ENCODE data around the gene MPL. TPM values are rescaled to one million over a fixed set of nuclear protein-coding genes. Genes with fewer than 3 reads are reported as not detected.

The MPL gene
- polyA plus RNA-seq, 1 donor (not counting 4 experiments of a cell fraction or from before 2014, with no cell fraction given), result not detected

DNA sequence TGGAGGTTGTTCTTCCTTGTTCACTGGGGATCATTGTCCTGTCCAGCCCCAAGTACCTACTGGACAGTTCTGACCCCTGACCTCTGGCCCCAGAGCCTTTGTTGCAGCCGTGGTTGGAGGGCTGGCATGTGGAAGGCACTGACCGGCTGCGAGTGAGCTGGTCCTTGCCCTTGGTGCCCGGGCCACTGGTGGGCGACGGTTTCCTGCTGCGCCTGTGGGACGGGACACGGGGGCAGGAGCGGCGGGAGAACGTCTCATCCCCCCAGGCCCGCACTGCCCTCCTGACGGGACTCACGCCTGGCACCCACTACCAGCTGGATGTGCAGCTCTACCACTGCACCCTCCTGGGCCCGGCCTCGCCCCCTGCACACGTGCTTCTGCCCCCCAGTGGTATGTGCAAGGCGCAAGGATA, 25.4 kb upstream of the MPL start:
- Histone ChIP-seq H4K20me1 (ENCODE audit: control insufficient read depth, extremely low read depth, insufficient read depth, low read length) (no peaks in the 10 kb centered on the region), H3K9me1 (ENCODE audit: control insufficient read depth, extremely low read depth, insufficient read depth, low read length) (no peaks in the 10 kb centered on the region), H3K27ac (ENCODE audit: control insufficient read depth, insufficient read depth, low read length) (no peak overlapping the region), H2AFZ (ENCODE audit: control insufficient read depth, low read length) (no peak overlapping the region), H3K4me2 (ENCODE audit: control insufficient read depth, extremely low read depth, insufficient read depth, low read depth, low read length) (no peak overlapping the region), H3K36me3 (ENCODE audit: control insufficient read depth in 2 of 2, extremely low read depth in 1 of 2, insufficient read depth in 2 of 2, low read length in 2 of 2) (no peaks in the 10 kb centered on the region), H3K9ac (ENCODE audit: control insufficient read depth, extremely low read depth, insufficient read depth, low read length) (no peak overlapping the region), H3K4me1 (ENCODE audit: control insufficient read depth, extremely low read depth, insufficient read depth, low read length) (no peaks in the 10 kb centered on the region), H3K4me3 (ENCODE audit: control insufficient read depth in 2 of 3, extremely low read depth in 1 of 3, insufficient read depth in 2 of 3, low read depth in 1 of 3, low read length in 3 of 3) (no peak overlapping the region), H3K79me2 (ENCODE audit: control insufficient read depth, insufficient read depth, low read length) (no peaks in the 10 kb centered on the region), H3K27me3 (ENCODE audit: control insufficient read depth, extremely low read depth, insufficient read depth, low read length) (peaks cover 4% of the 10 kb centered on the region), H3K9me3 (ENCODE audit: control insufficient read depth, low read depth, low read length) (no peaks in the 10 kb centered on the region)
- no peak for DNase-seq (ENCODE audit: low read depth, low spot score)
- TF ChIP-seq CTCF (optimal IDR thresholded peaks at IDR 0.05 in 1 of 3, IDR thresholded peaks at IDR 0.05 in 1 of 3, conservative IDR thresholded peaks at IDR 0.05 in 1 of 3; ENCODE audit: extremely low read depth in 1 of 3, insufficient read depth in 2 of 3, low read length in 3 of 3), result no peak
- no peak for TF ChIP-seq EZH2 (IDR thresholded peaks at IDR 0.05; ENCODE audit: low read length)
- dilution Hi-C loops (cut with MboI; ENCODE audit: extremely low pct_ligation_motif_present, low sequenced_read_pairs), result no loop called here
- no peak for FAIRE-seq

DNA sequence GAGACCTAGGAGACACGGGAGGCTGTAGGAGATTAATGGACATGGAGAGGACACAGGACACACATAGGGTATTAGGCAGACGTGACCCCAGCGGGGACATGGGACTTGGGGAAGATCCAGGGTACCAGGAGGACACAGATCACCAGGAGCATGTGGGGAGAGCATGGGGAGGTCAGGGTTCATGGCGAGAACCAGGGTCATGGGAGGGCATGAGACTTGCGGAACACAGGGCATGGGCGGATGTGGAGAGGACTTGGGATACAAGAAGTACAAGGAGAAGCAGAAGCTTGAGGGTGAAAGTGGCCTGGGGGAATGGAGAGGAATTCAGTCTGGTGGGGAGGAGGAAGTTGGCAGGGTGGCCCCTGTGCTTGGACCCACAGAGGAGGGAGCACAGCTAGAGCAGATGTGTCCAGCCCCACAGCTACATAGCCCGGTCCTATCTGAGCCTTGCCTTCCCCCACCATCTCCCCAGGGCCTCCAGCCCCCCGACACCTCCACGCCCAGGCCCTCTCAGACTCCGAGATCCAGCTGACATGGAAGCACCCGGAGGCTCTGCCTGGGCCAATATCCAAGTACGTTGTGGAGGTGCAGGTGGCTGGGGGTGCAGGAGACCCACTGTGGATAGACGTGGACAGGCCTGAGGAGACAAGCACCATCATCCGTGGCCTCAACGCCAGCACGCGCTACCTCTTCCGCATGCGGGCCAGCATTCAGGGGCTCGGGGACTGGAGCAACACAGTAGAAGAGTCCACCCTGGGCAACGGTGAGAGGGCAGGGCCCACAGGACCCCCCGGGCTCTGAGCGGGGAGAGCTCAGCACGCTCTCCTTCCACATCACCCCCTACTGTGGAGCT, 24.7 kb upstream of the MPL start:
- Histone ChIP-seq H3K9me3 (ENCODE audit: control insufficient read depth, low read depth, low read length) (no peaks in the 10 kb centered on the region), H3K79me2 (ENCODE audit: control insufficient read depth, insufficient read depth, low read length) (no peaks in the 10 kb centered on the region), H3K9ac (ENCODE audit: control insufficient read depth, extremely low read depth, insufficient read depth, low read length) (no peak overlapping the region), H3K9me1 (ENCODE audit: control insufficient read depth, extremely low read depth, insufficient read depth, low read length) (no peaks in the 10 kb centered on the region), H3K27ac (ENCODE audit: control insufficient read depth, insufficient read depth, low read length) (no peak overlapping the region), H3K36me3 (ENCODE audit: control insufficient read depth in 2 of 2, extremely low read depth in 1 of 2, insufficient read depth in 2 of 2, low read length in 2 of 2) (no peaks in the 10 kb centered on the region), H3K4me2 (ENCODE audit: control insufficient read depth, extremely low read depth, insufficient read depth, low read depth, low read length) (no peak overlapping the region), H2AFZ (ENCODE audit: control insufficient read depth, low read length) (no peak overlapping the region), H3K27me3 (ENCODE audit: control insufficient read depth, extremely low read depth, insufficient read depth, low read length) (peaks cover 4% of the 10 kb centered on the region), H4K20me1 (ENCODE audit: control insufficient read depth, extremely low read depth, insufficient read depth, low read length) (no peaks in the 10 kb centered on the region), H3K4me3 (ENCODE audit: control insufficient read depth in 2 of 3, extremely low read depth in 1 of 3, insufficient read depth in 2 of 3, low read depth in 1 of 3, low read length in 3 of 3) (no peak overlapping the region), H3K4me1 (ENCODE audit: control insufficient read depth, extremely low read depth, insufficient read depth, low read length) (no peaks in the 10 kb centered on the region)
- TF ChIP-seq EZH2 (IDR thresholded peaks at IDR 0.05; ENCODE audit: low read length) (no peak), CTCF (optimal IDR thresholded peaks at IDR 0.05 in 1 of 3, IDR thresholded peaks at IDR 0.05 in 1 of 3, conservative IDR thresholded peaks at IDR 0.05 in 1 of 3; ENCODE audit: extremely low read depth in 1 of 3, insufficient read depth in 2 of 3, low read length in 3 of 3) (no peak)
- FAIRE-seq (no peak), DNase-seq (ENCODE audit: low read depth, low spot score) (no peak)
- dilution Hi-C loops (cut with MboI; ENCODE audit: extremely low pct_ligation_motif_present, low sequenced_read_pairs), result no loop called here

Data from keratinocyte (primary cell).